Measurements from ENCODE around the gene PDE5A. TPM values are rescaled to one million over a fixed set of nuclear protein-coding genes. Genes with fewer than 3 reads are reported as not detected.
A peak's percentile ranks its signal among the peaks of the same experiment; 100 is the strongest.
"Not testable (repeated sequence)": the region's sequence is repeated elsewhere in the genome, so short reads cannot be mapped to it uniquely, and the experiment has no call there.

Gene PDE5A
- total and polyA plus RNA-seq, 8 donors = 5.8 to 34.4 (median 19.9) TPM

DNA sequence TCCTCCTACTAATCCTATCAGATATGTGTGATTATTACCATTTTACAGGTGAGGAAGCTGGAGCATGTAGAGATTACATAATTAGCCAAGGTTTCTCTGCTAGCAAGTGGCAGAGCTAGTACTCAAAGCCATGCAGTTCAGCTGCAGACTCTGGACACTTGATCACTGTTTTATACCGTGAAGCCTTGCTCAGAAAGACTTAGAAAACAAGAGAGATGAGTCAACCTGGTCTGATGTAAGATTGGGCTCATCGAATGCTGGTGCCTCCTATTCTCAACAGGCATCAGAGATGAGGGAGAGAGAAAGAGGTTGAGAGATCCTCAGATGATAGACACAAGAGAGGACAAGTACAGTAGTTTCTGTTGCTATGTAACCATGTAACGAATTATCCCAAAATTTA is 19.0 kb upstream of the PDE5A start:
- Histone ChIP-seq H3K4me1 (no peaks in the 10 kb centered on the region), H3K27ac (no peak overlapping the region), H3K4me3 (no peak overlapping the region), H3K27me3 (no peaks in the 10 kb centered on the region), H3K36me3 (no peaks in the 10 kb centered on the region), H3K9me3 (no peaks in the 10 kb centered on the region)
- 66 to 82% methylated on average over 3 of the region's 3 CpGs for WGBS, 2 donors
- no peak for FAIRE-seq
- TF ChIP-seq, protein P1, sequence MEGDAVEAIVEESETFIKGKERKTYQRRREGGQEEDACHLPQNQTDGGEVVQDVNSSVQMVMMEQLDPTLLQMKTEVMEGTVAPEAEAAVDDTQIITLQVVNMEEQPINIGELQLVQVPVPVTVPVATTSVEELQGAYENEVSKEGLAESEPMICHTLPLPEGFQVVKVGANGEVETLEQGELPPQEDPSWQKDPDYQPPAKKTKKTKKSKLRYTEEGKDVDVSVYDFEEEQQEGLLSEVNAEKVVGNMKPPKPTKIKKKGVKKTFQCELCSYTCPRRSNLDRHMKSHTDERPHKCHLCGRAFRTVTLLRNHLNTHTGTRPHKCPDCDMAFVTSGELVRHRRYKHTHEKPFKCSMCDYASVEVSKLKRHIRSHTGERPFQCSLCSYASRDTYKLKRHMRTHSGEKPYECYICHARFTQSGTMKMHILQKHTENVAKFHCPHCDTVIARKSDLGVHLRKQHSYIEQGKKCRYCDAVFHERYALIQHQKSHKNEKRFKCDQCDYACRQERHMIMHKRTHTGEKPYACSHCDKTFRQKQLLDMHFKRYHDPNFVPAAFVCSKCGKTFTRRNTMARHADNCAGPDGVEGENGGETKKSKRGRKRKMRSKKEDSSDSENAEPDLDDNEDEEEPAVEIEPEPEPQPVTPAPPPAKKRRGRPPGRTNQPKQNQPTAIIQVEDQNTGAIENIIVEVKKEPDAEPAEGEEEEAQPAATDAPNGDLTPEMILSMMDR (IDR thresholded peaks at IDR 0.05) = no peak
- no peak for DNase-seq
- ATAC-seq = no peak
- intact Hi-C loops (cut with DNase I) = no loop called here

DNA sequence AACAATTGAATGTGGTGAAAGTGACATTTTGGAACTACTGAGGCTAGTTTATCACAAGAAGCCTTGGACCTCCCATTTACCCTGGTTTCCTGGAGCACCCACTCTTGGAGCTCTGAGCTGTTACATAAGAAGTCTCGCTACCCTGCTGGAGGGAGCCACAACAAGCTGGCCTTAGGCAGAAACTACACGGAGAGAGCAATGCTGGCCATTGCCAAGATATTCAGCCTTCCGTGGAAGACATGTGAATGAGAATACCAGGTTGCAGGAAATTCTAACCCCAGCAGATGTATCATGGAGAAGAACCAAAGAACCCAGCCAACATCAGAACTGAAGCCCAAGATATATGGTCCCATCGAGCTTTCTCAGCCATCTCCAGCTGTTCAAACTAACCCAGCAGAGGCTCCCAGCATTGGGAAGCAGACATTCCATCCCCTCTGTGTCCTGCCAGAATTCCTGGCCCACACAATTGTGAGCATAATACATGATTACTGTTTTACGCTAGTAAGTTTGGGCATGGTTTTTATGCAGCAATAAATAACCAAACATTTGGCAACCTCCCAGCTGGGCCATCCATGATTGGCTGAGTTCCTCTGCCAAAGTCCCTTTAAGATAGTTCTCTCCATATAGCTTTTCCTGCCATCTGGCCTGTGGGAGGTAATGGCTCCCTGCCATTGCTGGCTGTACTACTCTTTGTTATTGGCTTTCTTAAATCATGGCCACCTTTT is 17.9 kb upstream of the PDE5A start:
- no peaks in the 10 kb centered on the region for H3K27me3 ChIP-seq
- H3K36me3 ChIP-seq = no peaks in the 10 kb centered on the region
- FAIRE-seq = no peak
- no peaks in the 10 kb centered on the region for H3K4me1 ChIP-seq
- DNase-seq = peak in 3 of 6 donors; percentile 11 to 45 (median 43)
- intact Hi-C loops (cut with DNase I) = no loop called here
- no peak overlapping the region for H3K4me3 ChIP-seq
- H3K27ac ChIP-seq = peak overlapping the region in 1 of 4 donors; percentile 3
- 56 to 60% methylated on average over 5 of the region's 5 CpGs for WGBS, 2 donors
- ATAC-seq = peak; percentile 22 to 74 (median 48)
- no peaks in the 10 kb centered on the region for H3K9me3 ChIP-seq
- TF ChIP-seq, protein P1 (IDR thresholded peaks at IDR 0.05) = no peak

DNA sequence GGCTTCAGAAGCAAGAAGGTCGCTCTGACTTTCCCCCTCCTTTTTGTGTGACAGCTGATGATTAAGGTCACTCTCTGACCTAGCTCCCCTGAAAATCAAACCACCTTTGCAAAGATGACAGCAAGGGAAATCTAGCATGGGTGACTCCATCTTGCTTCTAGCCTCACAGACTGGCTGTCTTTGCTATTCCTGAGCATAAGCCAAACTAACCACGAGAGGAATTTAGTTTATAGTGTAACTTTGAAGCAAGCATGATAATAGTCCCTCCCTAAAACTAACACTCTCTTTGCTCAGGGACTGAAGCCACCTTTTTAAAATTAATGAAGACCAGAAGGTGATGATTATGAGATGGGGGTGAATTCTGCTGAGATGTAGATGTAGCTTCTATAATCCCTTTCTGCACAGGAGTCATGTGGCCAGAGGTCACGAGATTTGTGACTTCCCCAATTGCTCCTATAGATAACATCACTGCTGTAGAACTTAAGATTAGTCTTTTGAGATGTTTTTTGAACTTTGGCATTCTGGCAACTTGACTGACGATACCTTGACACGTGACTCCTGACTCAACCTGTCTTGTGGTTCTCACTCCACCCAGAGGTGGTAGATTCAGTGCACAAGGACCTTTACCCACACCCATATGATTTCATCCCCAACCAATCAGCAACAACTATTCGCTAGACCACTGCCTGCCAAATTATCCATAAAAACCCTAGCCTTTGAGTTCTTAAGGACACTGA is 14.9 kb upstream of the PDE5A start:
- WGBS, 2 donors = 54 to 65% methylated on average over 6 of the region's 6 CpGs
- Histone ChIP-seq H3K9me3 (no peaks in the 10 kb centered on the region), H3K27ac (no peak overlapping the region), H3K4me1 (no peaks in the 10 kb centered on the region), H3K27me3 (no peaks in the 10 kb centered on the region), H3K4me3 (no peak overlapping the region), H3K36me3 (no peaks in the 10 kb centered on the region)
- no peak for ATAC-seq
- DNase-seq = no peak
- FAIRE-seq = no peak
- intact Hi-C loops (cut with DNase I) = no loop called here
- TF ChIP-seq, protein P1 (IDR thresholded peaks at IDR 0.05) = no peak

- Histone ChIP-seq H3K4me1 (no peaks in the 10 kb centered on the region), H3K36me3 (no peaks in the 10 kb centered on the region), H3K4me3 (no peak overlapping the region), H3K9me3 (no peaks in the 10 kb centered on the region), H3K27me3 (no peaks in the 10 kb centered on the region), H3K27ac (no peak overlapping the region)
- intact Hi-C loops (cut with DNase I) = no loop called here
- DNase-seq = no peak
- no peak for ATAC-seq
- FAIRE-seq = no peak
- TF ChIP-seq, protein P1 (IDR thresholded peaks at IDR 0.05) = no peak
Measured at GRCh38 chr4:119641765-119642164, 13.2 kb upstream of the PDE5A start.

DNA sequence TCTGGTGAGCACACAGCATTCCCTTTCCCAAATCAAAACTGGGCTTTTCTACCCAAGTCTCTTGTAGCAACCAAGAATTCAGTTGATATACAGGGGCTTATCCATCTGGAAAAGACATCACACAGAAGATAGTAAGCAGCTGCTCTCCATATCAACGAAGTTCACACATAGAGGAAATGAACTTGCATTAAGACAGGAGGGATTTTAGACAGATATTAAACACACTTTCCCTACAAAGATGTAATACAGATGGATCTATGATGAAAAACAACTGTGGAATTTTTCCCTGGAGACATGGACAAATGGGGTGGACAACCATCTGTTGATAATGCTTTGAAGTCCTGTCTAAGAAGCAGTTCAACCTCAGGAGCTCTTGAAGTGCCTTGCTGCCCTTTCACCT is 9.8 kb upstream of the PDE5A start:
- Histone ChIP-seq H3K27me3 (no peaks in the 10 kb centered on the region), H3K4me1 (no peaks in the 10 kb centered on the region), H3K9me3 (no peaks in the 10 kb centered on the region), H3K27ac (no peak overlapping the region), H3K4me3 (no peak overlapping the region), H3K36me3 (no peaks in the 10 kb centered on the region)
- TF ChIP-seq, protein P1 (IDR thresholded peaks at IDR 0.05) = no peak
- intact Hi-C loops (cut with DNase I) = no loop called here
- ATAC-seq = no peak
- DNase-seq = no peak
- FAIRE-seq = no peak
- WGBS, 2 donors = 37 to 45% methylated on average over 1 of the region's 1 CpG

GRCh38 chr4:119636851-119637250 is 8.2 kb upstream of the PDE5A start:
- H3K27me3 ChIP-seq; H3K36me3 ChIP-seq; FAIRE-seq; H3K4me3 ChIP-seq; H3K9me3 ChIP-seq; intact Hi-C loops (cut with DNase I); H3K27ac ChIP-seq; ATAC-seq; DNase-seq; H3K4me1 ChIP-seq: not testable (repeated sequence)
